NK-92 (cell line): ENCODE measurements around the gene TIPIN.
"Not testable (repeated sequence)": the region's sequence is repeated elsewhere in the genome, so short reads cannot be mapped to it uniquely, and the experiment has no call there.

Source experiments
- DNase-seq: peaks from one replicate; lab custom pipeline; 2025; ENCODE audit not compliant: unreplicated experiment; lab: John Stamatoyannopoulos, UW

Gene TIPIN

GRCh38 chr15:66356359-66357236, at the start of gene TIPIN:
TSS of gene TIPIN (minus strand) at chr15:66356685. CDS start at chr15:66352947, 3,738 bp downstream.
- peak; percentile 79 for DNase-seq

DNA sequence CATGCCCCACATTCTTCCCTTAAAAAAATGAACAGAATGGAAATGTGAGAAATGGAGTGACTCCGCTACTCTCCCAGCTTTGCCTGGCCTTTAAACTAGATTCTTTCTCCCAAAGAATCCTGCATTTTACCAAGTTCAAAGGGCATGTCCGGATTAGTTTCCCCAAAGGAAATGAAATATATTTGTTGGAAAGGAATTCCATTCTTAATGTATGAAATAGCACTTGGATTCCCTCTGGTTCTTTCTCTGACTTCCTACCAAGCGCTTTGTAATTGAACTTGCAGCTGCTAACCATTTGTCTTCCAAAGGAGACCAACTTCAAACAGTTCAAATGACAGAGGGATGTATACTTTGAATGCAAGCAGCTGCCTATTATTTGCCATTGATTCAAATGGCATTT, 49.1 kb upstream of the TIPIN start:
- no peak for DNase-seq

- DNase-seq: no peak
These were observed 48.5 kb upstream of the TIPIN start for GRCh38 chr15:66405007-66405406.

GRCh38 chr15:66404532-66404931, 48.0 kb upstream of the TIPIN start:
- no peak for DNase-seq

DNA sequence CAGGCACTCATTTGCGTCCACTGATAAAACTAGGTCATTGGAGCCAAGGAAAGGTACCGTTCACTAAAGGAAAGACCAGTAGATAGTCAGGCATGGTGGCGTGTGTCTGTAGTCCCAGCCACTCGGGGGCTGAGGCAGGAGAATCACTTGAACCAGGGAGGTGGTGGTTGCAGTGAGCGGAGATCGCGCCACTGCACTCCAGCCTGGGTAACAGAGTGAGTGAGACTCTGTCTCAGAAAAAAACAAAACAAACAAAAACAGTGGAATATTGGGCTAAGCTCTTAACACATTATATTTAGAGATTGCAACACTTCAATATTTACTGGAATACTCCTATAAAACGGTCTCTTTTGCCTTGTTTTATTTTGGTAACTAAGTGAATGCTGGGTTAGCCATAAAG, 47.6 kb upstream of the TIPIN start:
- DNase-seq: no peak

DNA sequence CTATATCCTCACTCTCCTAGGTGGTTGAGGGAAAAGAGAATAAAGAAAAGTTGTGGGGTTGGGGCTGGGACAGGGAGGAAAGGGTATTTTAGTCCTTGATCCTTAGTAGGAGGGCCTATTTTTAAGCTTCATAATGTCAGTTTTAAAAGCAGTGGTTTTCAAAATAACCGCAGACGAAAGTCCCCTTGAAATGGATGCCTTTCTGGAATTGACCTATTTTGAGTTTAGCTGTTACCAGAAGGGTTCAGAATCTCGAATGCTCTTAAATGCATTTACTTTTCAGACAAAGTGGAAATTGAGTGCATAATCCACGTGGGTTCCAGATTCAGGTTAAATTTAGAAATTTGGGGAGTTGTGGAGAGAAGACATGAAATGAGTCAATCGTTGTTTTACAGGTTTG, 46.8 kb upstream of the TIPIN start:
- no peak for DNase-seq

- no peak for DNase-seq
These were observed 46.3 kb upstream of the TIPIN start for GRCh38 chr15:66402761-66403284.

- DNase-seq: no peak
These were observed 44.9 kb upstream of the TIPIN start for GRCh38 chr15:66401130-66402021.

- no peak for DNase-seq
These were observed 43.9 kb upstream of the TIPIN start for GRCh38 chr15:66400351-66400774.

GRCh38 chr15:66399276-66399675, 42.8 kb upstream of the TIPIN start:
- DNase-seq: no peak

- DNase-seq: no peak
These were observed 38.4 kb upstream of the TIPIN start for GRCh38 chr15:66394915-66395314.

DNA sequence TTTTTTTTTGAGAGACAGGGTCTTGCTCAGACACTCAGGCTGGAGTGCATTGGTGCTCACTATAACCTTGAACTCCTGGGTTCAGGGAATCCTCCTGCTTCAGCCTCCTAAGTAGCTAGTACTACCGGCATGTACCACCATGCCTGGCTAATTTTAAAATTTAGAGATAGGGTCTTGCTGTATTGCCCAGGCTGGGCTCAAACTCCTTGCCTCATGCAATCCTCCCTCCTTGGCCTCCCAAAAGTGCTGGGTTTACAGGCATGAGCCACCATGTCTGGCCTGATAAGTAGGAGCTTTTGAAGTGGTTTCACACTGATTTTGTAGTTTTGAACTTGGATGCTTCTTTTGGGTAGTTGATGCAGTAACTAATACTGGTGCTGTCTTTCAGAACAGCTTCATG, 38.0 kb upstream of the TIPIN start:
- no peak for DNase-seq

DNA sequence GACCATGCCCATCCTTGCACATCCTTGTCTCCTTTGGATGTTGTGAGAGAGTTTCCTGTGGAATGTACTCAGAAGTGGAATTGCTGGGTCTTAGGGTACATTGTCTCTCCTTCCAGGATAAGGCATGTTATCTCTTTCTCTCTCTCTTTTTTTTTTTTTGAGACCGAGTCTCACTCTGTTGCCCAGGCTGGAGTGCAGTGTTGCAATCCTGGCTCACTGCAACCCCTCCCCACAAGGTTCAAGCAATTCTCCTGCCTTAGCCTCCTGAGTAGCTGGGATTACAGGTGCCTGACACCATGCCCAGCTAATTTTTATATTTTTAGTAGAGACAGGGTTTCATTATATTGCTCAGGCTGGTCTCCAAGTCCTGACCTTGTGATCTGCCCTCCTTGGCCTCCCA, 36.6 kb upstream of the TIPIN start:
- DNase-seq: not testable (repeated sequence)

DNA sequence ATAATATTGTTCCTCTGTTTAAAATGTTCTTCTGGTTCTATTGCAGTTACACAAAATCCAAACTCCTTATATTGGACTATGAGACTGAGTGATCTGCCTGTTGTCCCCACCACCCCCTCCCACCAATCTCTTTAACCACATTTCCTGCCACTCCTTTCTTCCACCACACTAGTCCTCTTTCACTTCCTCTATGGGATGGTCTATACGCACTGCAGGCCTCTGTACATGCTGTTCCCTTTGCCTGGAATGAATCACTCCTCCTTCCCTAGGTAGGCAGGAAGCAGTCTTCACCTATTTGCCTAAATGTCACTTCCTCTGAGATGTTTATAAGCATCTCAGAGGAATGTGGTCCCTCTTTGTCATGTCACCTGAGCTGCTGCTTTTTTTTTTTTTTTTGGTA, 34.2 kb upstream of the TIPIN start:
- DNase-seq: no peak

DNA sequence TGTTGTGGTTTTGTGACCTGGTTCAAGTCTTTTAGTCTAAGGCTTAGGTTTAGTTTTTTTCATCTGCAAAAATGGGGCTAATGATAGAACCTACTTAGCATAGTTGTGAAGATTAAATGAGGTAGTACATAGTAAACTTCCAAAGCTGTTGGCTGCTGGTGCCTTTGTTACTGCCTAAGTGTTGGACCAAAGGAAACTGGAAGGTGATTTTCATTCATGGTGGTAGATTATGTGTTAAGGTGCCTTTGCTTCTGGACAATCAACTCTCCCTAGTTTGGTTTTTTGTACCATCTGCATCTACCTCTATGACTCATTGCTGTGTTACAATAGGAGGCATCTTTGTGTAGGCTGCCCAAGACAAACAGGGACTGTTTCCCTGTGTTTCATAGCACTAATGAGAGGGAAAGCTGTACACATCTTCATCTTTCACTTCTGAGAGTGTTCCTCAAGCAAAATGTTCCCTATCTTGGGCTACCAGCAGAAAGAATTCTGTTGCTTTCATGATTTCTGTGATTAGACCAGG, 33.4 kb upstream of the TIPIN start:
- no peak for DNase-seq

DNA sequence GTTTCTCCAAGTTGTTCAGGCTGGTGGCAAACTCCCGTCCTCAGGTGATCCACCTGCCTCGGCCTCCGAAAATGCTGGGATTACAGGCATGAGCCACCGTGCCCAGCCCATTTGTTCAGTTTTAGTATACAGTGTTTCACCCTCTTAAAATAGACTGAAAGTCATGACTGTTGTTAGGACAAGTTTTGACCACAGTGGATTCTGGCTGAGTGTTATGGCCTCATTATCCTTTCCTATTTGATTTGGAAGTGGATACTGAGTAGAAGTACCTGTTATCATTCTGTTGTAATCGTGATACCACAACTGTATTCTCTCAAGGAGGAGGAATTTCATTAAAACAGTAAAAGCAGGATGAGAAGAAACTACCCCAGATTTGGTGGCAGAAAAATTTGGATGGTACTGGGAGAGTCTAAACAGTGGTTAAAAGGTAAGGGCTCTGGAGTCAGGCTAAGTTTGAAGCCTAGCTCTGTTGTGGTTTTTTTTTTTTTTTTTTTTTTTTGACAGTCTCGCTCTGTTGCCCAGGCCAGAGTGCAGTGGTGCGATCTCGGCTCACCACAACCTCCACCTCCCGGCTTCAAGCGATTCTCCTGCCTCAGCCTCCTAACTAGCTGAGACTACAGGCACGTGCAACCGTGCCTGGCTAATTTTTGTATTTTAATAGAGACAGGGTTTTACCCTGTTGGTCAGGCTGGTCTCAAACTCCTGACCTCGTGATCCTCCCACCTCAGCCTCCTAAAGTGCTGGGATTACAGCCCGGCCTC, 32.8 kb upstream of the TIPIN start:
- no peak for DNase-seq

- DNase-seq: no peak
These were observed 32.1 kb upstream of the TIPIN start for GRCh38 chr15:66388576-66388975.

DNA sequence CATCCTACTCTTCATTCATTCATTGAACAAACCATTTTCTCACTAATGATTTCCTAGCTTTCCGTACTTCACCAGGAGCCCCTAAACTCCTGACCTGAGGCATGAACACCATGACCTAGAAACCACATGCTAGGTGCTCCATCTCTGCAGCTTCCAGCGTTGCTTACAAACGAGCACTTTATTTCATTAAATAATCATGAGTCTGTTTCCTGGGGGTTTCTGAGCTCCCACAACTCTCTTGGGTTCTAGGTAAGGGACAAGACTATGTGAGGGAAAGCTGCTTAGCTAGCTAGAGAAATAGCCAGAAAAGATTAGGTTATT, 31.5 kb upstream of the TIPIN start:
- no peak for DNase-seq

DNA sequence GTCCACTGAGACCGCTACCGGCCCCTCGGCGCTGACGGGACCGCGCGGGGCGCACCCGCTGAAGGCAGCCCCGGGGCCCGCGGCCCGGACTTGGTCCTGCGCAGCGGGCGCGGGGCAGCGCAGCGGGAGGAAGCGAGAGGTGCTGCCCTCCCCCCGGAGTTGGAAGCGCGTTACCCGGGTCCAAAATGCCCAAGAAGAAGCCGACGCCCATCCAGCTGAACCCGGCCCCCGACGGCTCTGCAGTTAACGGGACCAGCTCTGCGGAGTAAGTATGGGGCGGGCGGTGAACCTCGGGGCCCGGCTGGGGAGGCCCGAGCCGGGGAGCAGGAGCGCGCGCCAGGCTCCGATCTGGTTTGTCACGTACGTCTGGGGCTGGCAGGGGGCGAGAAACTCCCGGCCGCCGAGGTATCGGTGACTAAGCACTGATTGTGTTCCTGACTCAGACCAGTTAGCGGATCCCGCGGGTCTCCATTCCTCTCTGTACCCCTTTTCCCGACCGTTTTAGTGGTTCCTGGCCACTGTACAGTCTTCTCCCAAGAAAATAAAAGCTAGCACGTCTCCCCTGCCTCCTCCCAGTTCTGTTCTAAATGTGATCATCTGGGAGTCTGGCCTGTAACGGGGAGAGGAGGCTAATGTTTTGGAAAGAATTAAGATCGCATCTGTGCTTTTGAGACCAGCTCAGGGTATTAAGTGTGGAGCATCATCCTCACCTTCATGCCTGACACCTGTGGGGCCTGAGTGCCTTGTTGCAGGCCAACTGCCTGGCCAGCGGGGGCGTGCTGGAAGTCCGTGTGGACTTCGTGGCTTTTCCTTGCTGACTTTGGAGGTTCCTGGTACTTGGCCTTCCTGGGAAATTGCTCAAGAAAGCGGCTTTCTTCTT, 30.9 kb upstream of the TIPIN start:
- DNase-seq: no peak
